ENCODE data around the gene FAM151A.

FAM151A gene

DNA sequence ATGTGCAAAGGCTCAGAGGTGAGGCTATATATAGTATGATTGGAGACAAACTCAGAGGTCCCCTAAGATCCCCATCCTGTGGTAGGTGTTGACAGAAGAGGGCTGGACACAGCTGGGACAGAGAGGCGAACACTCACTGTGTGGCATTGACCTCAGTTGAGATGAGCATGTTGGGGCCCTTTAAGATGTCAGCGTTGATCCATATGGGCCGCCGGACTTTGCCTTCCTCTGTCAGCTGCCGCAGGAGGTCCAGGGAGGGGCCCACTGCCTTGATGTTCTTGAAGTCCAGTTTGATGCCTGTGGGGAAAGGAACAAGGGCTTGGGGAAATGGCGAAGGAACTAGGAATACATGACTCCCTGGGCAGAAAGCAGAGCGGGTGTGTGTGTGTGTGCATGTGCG is 8.8 kb downstream of the FAM151A start:
- in situ Hi-C loops (cut with MboI; ENCODE audit: low sequenced_read_pairs) = no loop called here
- no peak overlapping the region for H3K4me3 ChIP-seq
- no peaks in the 10 kb centered on the region for H3K36me3 ChIP-seq (replicated peaks)
- DNase-seq (ENCODE audit: low spot score in 2 of 2) = peak in 1 of 2 experiments; percentile 4
- no peaks in the 10 kb centered on the region for H3K4me1 ChIP-seq
- H3K27me3 ChIP-seq (ENCODE audit: low read depth) = no peaks in the 10 kb centered on the region
- H3K9me3 ChIP-seq = no peaks in the 10 kb centered on the region

DNA sequence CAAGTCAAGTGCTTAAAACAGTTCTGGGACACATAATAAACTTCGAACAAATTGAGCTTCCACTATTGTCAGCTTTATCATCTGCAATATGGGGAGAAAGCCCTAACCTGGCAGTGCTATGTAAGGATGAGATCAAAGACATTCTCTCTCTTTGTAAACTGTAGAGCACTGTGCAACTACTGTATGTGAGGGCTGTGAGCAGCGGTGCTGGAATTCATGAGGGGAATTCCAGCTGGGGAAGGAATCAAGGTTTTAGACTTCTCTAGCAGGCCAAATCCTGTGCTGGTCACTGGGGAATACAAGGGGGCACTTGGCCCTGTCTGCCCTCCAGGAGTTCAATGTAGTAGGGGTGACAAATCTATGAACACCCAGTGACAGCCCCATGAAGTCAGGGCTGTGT is 9.3 kb downstream of the FAM151A start:
- DNase-seq (ENCODE audit: low spot score in 2 of 2) = peak in 1 of 2 experiments; percentile 2
- Histone ChIP-seq H3K27me3 (ENCODE audit: low read depth) (no peaks in the 10 kb centered on the region), H3K36me3 (replicated peaks) (no peaks in the 10 kb centered on the region), H3K9me3 (no peaks in the 10 kb centered on the region), H3K4me1 (no peaks in the 10 kb centered on the region), H3K4me3 (no peak overlapping the region)
- in situ Hi-C loops (cut with MboI; ENCODE audit: low sequenced_read_pairs) = no loop called here

DNA sequence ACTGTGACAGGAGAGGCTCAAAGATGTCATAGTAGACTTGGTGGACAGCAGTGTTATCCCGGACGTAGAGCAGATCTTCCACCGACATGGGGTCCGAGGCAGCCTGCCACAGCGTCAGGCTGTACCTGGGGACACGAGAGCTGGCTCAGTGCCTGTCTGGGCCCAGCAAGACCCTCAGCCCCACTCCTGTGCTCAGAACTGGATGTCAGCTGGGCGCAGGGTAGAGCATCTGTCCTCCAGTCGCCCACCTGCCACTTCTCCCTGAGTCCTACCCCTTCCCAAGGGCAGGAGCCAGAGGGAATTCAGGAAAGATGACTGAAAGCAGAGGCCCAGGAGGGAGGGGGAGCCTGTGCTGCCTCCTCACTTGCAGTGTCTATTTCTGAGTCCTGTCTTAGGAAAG is 11.7 kb downstream of the FAM151A start:
- no peaks in the 10 kb centered on the region for H3K9me3 ChIP-seq
- in situ Hi-C loops (cut with MboI; ENCODE audit: low sequenced_read_pairs) = no loop called here

DNA sequence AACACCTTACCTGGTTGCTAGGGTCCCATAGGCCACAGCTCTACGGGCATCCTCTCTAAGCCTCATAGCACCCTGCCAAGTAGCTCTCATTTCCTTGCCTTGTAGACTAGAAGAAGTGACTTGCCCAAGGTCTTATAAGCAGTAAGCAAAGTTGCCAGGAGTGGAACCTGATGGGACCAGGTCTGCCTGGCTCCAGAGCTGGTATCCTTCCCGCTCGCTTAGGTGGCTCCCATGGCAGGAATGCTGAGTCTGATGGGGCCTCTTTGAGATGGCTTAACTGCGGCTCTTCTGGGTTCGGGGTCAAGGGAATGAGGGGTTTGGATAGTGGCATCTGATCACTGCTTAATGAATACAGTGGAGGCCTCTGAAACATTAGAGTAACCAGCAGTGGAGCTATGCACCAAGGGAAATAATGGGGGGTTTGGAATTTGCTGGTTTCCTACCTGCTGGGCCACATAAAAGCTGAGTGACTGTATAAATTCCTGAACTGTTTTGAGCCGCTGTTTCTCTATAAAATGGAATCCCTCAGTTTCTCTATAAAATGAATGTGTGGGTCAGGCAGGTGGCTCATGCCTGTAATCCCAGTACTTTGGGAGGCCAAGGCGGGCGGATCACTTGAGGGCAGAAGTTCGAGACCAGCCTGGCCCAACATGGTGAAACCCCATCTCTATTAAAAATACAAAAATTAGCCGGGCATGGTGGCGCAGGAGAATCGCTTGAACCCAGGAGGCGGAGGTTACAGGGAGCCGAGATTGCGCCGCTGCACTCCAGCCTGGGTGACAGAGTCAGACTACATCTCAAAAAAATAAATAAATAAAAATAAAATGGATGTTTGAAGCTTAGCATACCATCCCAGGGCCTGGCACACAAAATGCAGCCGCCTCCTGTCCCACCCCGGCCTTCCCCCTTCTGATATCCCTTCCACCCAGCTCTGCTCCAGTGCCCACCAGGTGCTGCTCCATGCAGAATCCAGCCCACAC is 12.4 kb downstream of the FAM151A start:
- H3K36me3 ChIP-seq (replicated peaks) = no peaks in the 10 kb centered on the region
- H3K4me3 ChIP-seq = no peak overlapping the region
- no peaks in the 10 kb centered on the region for H3K9me3 ChIP-seq
- DNase-seq (ENCODE audit: low spot score in 2 of 2) = peak in 1 of 2 experiments; percentile 4
- H3K4me1 ChIP-seq = no peaks in the 10 kb centered on the region
- in situ Hi-C loops (cut with MboI; ENCODE audit: low sequenced_read_pairs) = no loop called here
- no peaks in the 10 kb centered on the region for H3K27me3 ChIP-seq (ENCODE audit: low read depth)

More for the DNA sequence above, 11.7 kb downstream of the FAM151A start:
- Histone ChIP-seq H3K4me1 (no peaks in the 10 kb centered on the region), H3K27me3 (ENCODE audit: low read depth) (no peaks in the 10 kb centered on the region), H3K36me3 (replicated peaks) (no peaks in the 10 kb centered on the region), H3K4me3 (no peak overlapping the region)
- peak in 1 of 2 experiments; percentile 4 for DNase-seq (ENCODE audit: low spot score in 2 of 2)

DNA sequence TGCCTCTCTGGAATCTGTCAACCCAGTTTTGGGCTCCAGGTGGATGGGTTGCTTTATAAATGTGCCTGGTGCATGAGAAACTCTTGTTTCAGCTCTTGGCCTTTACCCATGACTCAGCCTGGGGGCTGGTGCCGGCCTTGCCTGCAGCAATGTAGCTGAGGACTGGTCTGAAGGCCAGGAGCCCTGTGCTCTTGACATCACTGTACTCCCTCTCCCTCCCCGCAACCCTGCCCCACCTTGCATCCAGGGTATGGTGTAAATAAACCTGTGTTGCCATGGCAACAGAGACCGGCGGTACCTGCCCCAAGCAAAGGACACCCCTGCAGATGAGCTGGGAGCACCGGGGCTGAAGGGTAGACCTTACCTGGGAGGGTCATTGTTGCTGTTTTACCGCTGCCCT is 13.3 kb downstream of the FAM151A start:
- Histone ChIP-seq H3K9me3 (no peaks in the 10 kb centered on the region), H3K4me3 (no peak overlapping the region), H3K4me1 (no peaks in the 10 kb centered on the region), H3K27me3 (ENCODE audit: low read depth) (no peaks in the 10 kb centered on the region), H3K36me3 (replicated peaks) (no peaks in the 10 kb centered on the region)
- DNase-seq (ENCODE audit: low spot score in 2 of 2) = peak in 1 of 2 experiments; percentile 6
- in situ Hi-C loops (cut with MboI; ENCODE audit: low sequenced_read_pairs) = no loop called here

DNA sequence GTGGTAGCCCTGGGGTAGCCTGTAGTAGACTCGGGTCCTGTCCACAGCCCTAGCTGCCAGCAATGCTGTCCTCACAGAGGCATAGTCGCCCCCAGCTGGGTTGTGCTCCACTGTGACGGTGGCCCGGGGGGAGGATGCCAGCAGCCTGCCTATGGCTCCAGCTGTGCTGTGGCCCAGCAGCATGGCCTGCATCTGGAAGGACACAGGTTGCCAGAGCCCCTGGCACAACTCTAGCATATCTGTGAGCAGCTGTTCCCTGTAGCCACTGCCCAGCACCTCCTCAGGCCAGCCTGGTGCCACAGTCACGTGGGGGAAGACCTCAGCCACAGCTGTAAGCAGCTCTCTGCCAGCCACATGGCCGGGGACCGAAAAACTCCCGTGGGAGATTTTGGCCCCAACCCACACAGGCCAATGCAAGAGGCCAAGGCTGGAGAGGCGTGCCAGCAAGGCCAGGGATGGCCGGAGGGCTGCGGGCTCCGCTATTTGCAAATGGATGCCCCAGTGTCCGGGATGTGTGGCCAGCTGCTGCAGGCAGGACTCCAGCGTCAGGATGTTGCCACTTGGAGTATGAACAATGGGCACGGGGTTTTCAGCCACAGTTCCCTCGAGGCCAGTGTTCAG is 13.9 kb downstream of the FAM151A start:
- DNase-seq (ENCODE audit: low spot score in 2 of 2) = peak in 1 of 2 experiments; percentile 5
- Histone ChIP-seq H3K36me3 (replicated peaks) (no peaks in the 10 kb centered on the region), H3K27me3 (ENCODE audit: low read depth) (no peaks in the 10 kb centered on the region), H3K4me1 (no peaks in the 10 kb centered on the region), H3K4me3 (no peak overlapping the region), H3K9me3 (no peaks in the 10 kb centered on the region)
- in situ Hi-C loops (cut with MboI; ENCODE audit: low sequenced_read_pairs) = no loop called here

DNA sequence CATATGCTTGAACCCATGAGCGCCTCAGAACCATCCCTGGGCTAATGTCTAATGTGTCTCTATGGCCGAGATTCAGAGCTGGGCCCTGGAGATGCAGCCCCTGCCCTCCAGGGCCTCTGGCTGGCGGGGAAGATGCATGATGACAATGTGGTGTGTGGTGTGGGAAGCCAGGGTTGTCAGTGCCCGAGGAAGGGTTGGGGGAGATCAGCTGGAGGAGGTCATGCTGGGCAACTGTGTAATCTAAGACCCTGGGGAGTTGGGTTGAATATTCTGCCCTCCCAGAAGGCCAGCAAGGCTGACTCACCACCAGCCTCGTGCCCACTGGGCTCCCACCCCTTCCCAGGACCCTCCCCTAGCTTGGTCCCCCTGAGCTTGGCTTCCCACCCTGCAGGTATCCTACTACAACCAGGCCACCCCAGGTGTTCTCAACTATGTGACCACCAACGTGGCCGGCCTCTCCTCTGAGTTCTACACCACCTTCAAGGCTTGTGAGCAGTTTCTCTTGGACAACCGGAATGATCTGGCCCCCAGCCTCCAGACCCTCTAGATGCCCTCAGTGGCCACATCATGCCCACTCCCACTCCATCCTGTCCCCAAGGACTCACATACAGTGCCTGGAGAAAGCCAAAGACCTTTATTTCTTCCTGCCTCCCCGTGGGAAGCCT is 14.6 kb downstream of the FAM151A start:
- no peaks in the 10 kb centered on the region for H3K9me3 ChIP-seq
- H3K36me3 ChIP-seq (replicated peaks) = no peaks in the 10 kb centered on the region
- no peak for DNase-seq (ENCODE audit: low spot score in 2 of 2)
- H3K4me3 ChIP-seq = no peak overlapping the region
- no peaks in the 10 kb centered on the region for H3K27me3 ChIP-seq (ENCODE audit: low read depth)
- no peaks in the 10 kb centered on the region for H3K4me1 ChIP-seq
- in situ Hi-C loops (cut with MboI; ENCODE audit: low sequenced_read_pairs) = no loop called here

DNA sequence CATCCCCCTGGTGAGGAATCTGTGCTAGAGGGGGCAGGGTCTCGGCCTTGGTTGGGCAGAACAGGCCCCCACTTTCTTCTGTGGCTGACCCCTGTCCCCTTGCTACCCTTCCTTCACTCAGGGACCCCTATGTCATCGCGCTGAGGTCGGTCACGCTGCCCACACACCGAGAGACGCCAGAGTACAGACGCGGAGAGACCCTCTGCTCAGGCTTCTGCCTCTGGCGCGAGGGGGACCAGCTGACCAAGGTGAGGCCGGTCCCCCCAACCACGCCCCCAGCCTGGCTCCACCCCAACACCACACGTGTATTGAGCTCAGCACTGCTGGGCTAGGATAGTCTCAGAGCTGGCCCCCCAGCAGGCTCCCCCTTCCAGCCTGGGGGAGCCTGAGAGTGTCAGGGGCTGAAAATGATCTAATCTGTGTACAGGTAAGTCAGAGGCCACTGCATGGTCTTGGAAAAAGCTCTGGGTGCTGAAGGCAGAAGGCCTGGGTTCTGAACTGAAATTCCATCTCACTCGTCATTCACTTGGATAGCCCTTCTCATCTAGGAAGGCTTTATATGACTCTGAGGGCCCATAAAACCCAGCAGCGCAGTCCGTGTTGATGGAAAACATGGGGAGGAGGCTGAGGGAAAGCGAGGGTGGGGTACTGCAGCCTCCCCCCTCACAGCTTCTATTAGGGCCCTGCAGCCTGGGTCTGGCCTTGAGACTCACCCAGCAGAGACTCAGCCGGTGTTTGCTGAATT is 15.3 kb downstream of the FAM151A start:
- Histone ChIP-seq H3K4me1 (no peaks in the 10 kb centered on the region), H3K36me3 (replicated peaks) (no peaks in the 10 kb centered on the region), H3K9me3 (no peaks in the 10 kb centered on the region), H3K27me3 (ENCODE audit: low read depth) (no peaks in the 10 kb centered on the region), H3K4me3 (no peak overlapping the region)
- DNase-seq (ENCODE audit: low spot score in 2 of 2) = no peak
- in situ Hi-C loops (cut with MboI; ENCODE audit: low sequenced_read_pairs) = no loop called here

DNA sequence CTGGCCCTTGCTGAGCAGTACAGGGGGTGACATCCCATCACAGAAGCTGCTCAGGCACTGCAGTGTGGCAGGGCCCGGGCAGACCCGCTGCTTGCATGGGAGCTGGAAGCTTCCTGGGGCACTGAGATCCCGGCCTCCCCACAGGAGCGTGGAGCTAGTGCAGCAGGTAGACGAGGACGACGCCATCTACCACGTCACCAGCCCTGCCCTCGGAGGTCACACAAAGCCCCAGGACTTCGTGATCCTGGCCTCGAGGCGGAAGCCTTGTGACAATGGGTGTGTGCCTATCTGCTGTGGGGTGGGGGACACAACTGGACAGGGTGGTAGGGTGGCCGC is 16.4 kb downstream of the FAM151A start:
- no peak overlapping the region for H3K4me3 ChIP-seq
- H3K27me3 ChIP-seq (ENCODE audit: low read depth) = no peaks in the 10 kb centered on the region
- no peaks in the 10 kb centered on the region for H3K36me3 ChIP-seq (replicated peaks)
- H3K9me3 ChIP-seq = no peaks in the 10 kb centered on the region
- no peaks in the 10 kb centered on the region for H3K4me1 ChIP-seq
- DNase-seq (ENCODE audit: low spot score in 2 of 2) = no peak
- in situ Hi-C loops (cut with MboI; ENCODE audit: low sequenced_read_pairs) = no loop called here

DNA sequence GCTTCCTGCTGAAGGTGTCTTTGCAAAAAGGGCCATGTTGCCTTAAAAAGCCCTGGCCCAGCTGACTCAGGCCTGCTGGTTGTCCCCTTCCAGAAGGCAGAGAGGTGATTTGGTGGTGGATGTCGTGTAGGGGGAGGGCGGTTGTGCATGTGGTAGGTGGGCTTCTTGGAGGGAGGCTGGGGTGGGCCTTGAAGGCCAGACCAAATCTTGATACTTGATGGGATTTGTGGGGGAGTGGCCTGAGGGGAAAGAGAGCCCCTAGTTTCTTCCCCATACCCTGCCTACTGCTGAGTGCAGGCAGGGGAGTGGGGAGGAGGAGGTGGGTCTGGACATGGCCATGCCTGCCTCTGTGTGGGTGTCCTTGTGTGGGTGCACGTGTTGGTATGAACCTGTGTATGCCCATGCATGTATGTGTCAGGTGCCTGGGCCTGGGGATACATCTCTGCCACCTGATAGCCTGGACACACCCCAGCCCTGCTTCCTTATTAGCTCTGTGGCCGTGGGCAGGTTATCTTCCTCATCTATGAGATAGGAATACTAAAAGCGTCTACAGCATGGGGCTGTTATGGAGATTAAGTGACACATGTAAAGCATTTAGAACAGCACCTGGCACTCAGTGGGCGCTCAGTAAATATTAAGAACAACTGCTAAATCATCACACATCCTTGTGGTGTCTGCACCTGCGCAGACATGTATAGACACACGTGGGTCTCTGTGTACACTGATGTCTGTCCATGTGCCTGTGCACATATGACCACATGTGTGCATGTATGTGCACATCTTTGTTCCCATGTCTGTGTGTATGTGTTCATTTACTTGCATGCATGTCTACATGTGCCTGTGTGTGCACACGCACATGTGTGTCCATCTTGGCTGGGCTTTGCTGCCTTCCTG is 17.0 kb downstream of the FAM151A start:
- Histone ChIP-seq H3K9me3 (no peaks in the 10 kb centered on the region), H3K4me3 (no peak overlapping the region), H3K36me3 (replicated peaks) (no peaks in the 10 kb centered on the region), H3K27me3 (ENCODE audit: low read depth) (no peaks in the 10 kb centered on the region), H3K4me1 (no peaks in the 10 kb centered on the region)
- no peak for DNase-seq (ENCODE audit: low spot score in 2 of 2)
- in situ Hi-C loops (cut with MboI; ENCODE audit: low sequenced_read_pairs) = no loop called here

DNA sequence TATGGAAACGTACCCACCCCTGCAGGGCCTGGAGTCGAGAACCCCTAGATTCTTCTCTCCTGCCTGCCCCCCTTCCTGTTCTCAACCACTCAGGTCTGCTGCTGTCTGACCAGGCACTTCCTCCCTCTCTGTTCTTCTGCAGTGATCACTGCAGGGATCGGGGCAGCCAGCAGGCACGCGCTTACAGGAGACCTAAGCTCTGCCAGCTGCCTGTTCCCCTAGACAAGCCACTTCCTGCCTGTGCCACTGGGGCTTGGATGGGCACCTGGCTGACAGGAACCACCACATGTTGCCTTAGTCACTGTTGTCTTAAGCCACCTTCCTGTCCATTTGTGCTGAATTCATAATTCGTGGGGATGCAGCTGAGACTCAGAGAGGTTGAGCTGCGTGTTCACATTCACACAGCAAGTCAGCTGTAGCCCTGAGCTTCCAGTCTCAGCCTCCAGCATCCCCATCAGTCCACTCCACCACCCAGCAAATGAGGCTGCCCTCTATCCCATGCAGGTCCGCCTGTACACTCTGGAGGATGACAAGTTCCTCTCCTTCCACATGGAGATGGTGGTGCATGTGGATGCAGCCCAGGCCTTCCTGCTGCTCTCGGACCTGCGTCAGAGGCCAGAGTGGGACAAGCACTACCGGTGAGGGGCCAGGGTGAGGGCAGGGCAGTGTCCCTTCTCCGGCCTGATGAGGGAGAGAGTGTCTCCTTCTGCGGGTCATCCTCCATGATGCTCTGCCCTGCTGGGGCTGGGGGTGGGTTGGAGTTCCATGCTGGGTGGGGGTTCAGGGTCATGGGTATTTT is 18.6 kb downstream of the FAM151A start:
- Histone ChIP-seq H3K9me3 (no peaks in the 10 kb centered on the region), H3K27me3 (ENCODE audit: low read depth) (no peaks in the 10 kb centered on the region), H3K36me3 (replicated peaks) (no peaks in the 10 kb centered on the region), H3K4me1 (no peaks in the 10 kb centered on the region), H3K4me3 (no peak overlapping the region)
- in situ Hi-C loops (cut with MboI; ENCODE audit: low sequenced_read_pairs) = no loop called here
- no peak for DNase-seq (ENCODE audit: low spot score in 2 of 2)

DNA sequence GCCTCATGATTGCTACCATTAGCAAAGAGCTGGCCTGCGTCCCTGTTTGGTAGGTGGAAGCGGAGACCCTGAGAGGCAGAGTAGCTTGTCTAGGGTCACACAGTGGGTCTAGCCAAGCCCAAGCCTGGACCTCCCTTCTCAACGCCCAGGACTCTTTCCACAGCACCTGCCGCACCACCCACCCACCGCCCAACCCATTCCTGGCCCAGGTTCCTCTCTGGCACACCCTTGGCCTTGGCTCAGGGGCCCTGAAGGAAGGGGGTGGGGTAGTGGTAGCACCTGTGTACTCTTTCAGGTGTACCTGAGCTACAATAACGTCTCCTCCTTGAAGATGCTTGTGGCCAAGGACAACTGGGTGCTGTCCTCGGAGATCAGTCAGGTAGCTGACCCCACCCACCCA is 19.3 kb downstream of the FAM151A start:
- Histone ChIP-seq H3K4me1 (no peaks in the 10 kb centered on the region), H3K4me3 (no peak overlapping the region), H3K9me3 (no peaks in the 10 kb centered on the region), H3K27me3 (ENCODE audit: low read depth) (no peaks in the 10 kb centered on the region), H3K36me3 (replicated peaks) (no peaks in the 10 kb centered on the region)
- DNase-seq (ENCODE audit: low spot score in 2 of 2) = no peak
- in situ Hi-C loops (cut with MboI; ENCODE audit: low sequenced_read_pairs) = no loop called here

All from HAP-1 (cell line).